Measurements from ENCODE around the gene GABRR3.

GRCh38 chr3:97988784-97989568 lies 46.1 kb downstream of the GABRR3 start:
- TF ChIP-seq, protein P1, sequence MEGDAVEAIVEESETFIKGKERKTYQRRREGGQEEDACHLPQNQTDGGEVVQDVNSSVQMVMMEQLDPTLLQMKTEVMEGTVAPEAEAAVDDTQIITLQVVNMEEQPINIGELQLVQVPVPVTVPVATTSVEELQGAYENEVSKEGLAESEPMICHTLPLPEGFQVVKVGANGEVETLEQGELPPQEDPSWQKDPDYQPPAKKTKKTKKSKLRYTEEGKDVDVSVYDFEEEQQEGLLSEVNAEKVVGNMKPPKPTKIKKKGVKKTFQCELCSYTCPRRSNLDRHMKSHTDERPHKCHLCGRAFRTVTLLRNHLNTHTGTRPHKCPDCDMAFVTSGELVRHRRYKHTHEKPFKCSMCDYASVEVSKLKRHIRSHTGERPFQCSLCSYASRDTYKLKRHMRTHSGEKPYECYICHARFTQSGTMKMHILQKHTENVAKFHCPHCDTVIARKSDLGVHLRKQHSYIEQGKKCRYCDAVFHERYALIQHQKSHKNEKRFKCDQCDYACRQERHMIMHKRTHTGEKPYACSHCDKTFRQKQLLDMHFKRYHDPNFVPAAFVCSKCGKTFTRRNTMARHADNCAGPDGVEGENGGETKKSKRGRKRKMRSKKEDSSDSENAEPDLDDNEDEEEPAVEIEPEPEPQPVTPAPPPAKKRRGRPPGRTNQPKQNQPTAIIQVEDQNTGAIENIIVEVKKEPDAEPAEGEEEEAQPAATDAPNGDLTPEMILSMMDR (IDR thresholded peaks at IDR 0.05), result no peak
- TF ChIP-seq ZFX (IDR thresholded peaks at IDR 0.05; ENCODE audit: borderline replicate concordance), result no peak
